HepG2 (cell line): ENCODE results near the gene GRM8. TPM values are rescaled to one million over a fixed set of nuclear protein-coding genes. Genes with fewer than 3 reads are reported as not detected.

Source experiments
- ATAC-seq: fragments of 200-7000 bp; cut with Tn5 transposase; 3 replicates; pipeline ENCODE4 v1.9.1; 2020; ENCODE audit warnings: mild to moderate bottlenecking, moderate library complexity
- BruUV-seq: library from RNA; stranded (reverse); fragments of 400-500 nt; replicated peaks from 2 replicates; lab custom pipeline; 2021; lab: Mats Ljungman, UMichigan
- CTCF ChIA-PET: fragments of 300-600 bp; formaldehyde crosslinking; extraction: SDS; loops from one replicate; lab custom pipeline; 2021; ENCODE audit warnings: low total read pairs, inconsistent platforms, low intra/inter-chr PET ratio; lab: Yijun Ruan, JAX
- POLR2A ChIA-PET: fragments of 350-600 bp; sonication (Branson Sonifier 250); formaldehyde crosslinking; loops from one replicate; lab custom pipeline; 2020; ENCODE audit warnings: antibody characterized with exemption, inconsistent platforms; lab: Yijun Ruan, JAX
- DNase-seq: peaks from one replicate; pipeline ENCODE4 v3.0.0-alpha.2; 2015; ENCODE audit warnings: low spot score
- FAIRE-seq: peaks from 3 replicates; lab custom pipeline; 2011; peaks lifted over from hg19 to GRCh38; lab: Jason Lieb, UNC
- H2AFZ ChIP-seq: one replicate; pipeline ENCODE4 v1.6.1; 2011; ENCODE audit warnings: low read length, inconsistent platforms
- H3K27ac ChIP-seq: fragments of 300-600 bp; 3 replicates; pipeline ENCODE4 v1.8.0; 2011; ENCODE audit warnings: mixed run types, mild to moderate bottlenecking, mixed read lengths, low read length, inconsistent platforms; ENCODE audit not compliant: insufficient read depth; ENCODE audit errors: extremely low read length
- H3K27me3 ChIP-seq, 2 experiments: fragments of 200-600 bp in 1 of 2; 2 replicates in 1 of 2; 3 replicates in 1 of 2; pipeline versions ENCODE4 v1.6.0 to v1.8.0; 2011; ENCODE audit warnings: low read length in 2 of 2, mild to moderate bottlenecking in 2 of 2, moderate library complexity in 2 of 2, inconsistent platforms in 1 of 2; ENCODE audit not compliant: insufficient read depth in 2 of 2, control insufficient read depth in 1 of 2
- H3K36me3 ChIP-seq, 2 experiments: fragments of 200-600 bp in 1 of 2; replicated peaks in 1 of 2; 2 replicates in 1 of 2; 3 replicates in 1 of 2; pipeline versions ENCODE4 v1.5.1 to v1.8.0; 2011; ENCODE audit warnings: low read length in 2 of 2, inconsistent platforms in 1 of 2; ENCODE audit not compliant: insufficient read depth in 2 of 2, control insufficient read depth in 1 of 2
- H3K4me1 ChIP-seq: 2 replicates; pipeline ENCODE4 v1.5.1; 2012; ENCODE audit warnings: low read length, inconsistent platforms; ENCODE audit not compliant: insufficient read depth
- H3K4me2 ChIP-seq: 2 replicates; pipeline ENCODE4 v1.6.0; 2011; ENCODE audit warnings: low read depth, low read length, inconsistent platforms
- H3K4me3 ChIP-seq, 3 experiments: fragments of 200-600 bp in 1 of 3; sonication (generic), shearing (Covaris generic) in 1 of 3; replicated peaks in 1 of 3; 2 replicates each; pipeline ENCODE4 v1.5.1; 2011 to 2016; ENCODE audit warnings: low read length in 3 of 3, inconsistent platforms in 2 of 3, low read depth in 2 of 3, mild to moderate bottlenecking in 2 of 3, control low read depth in 1 of 3, mixed read lengths in 1 of 3; ENCODE audit not compliant: insufficient read depth in 1 of 3
- H3K79me2 ChIP-seq: one replicate; pipeline ENCODE4 v1.6.1; 2011; ENCODE audit warnings: low read length, inconsistent platforms; ENCODE audit not compliant: insufficient read depth
- H3K9ac ChIP-seq: 2 replicates; pipeline ENCODE4 v1.6.0; 2011; ENCODE audit warnings: mild to moderate bottlenecking, low read depth, low read length, inconsistent platforms; ENCODE audit not compliant: insufficient read depth
- H3K9me3 ChIP-seq: 2 replicates; pipeline ENCODE4 v1.5.1; 2012; ENCODE audit warnings: mild to moderate bottlenecking, low read length
- H4K20me1 ChIP-seq: 2 replicates; pipeline ENCODE4 v1.6.0; 2011; ENCODE audit warnings: inconsistent platforms, mild to moderate bottlenecking, low read length, moderate library complexity; ENCODE audit not compliant: insufficient read depth
- HNRNPUL1 ChIP-seq: fragments of 200-400 bp; formaldehyde crosslinking; IDR thresholded peaks from 2 replicates; pipeline ENCODE4 v1.6.1; 2017; ENCODE audit warnings: low read depth, mild to moderate bottlenecking, low read length, moderate library complexity
- NFKBIZ ChIP-seq: IDR thresholded peaks from 2 replicates; pipeline ENCODE4 v1.6.1; 2018; ENCODE audit warnings: missing genetic modification reagents, missing compliant biosample characterization
- PRDM10 ChIP-seq: sonication (generic); formaldehyde crosslinking; IDR thresholded peaks from 2 replicates; pipeline ENCODE4 v1.4.0; 2020; ENCODE audit warnings: low read depth, missing genetic modification reagents
- SAFB2 ChIP-seq: sonication (generic); formaldehyde crosslinking; IDR thresholded peaks from 2 replicates; pipeline ENCODE4 v1.5.1; 2020; ENCODE audit warnings: missing genetic modification reagents, low read depth, mild to moderate bottlenecking, borderline replicate concordance
- SRSF9 ChIP-seq: fragments of 200-400 bp; formaldehyde crosslinking; IDR thresholded peaks from 2 replicates; pipeline ENCODE4 v1.6.1; 2018; ENCODE audit warnings: borderline replicate concordance, mild to moderate bottlenecking, low read depth, low read length; ENCODE audit not compliant: insufficient read depth, poor library complexity, severe bottlenecking
- ZFP36L2 ChIP-seq: sonication (generic); formaldehyde crosslinking; IDR thresholded peaks from 2 replicates; pipeline ENCODE4 v1.4.0; 2020; ENCODE audit warnings: missing genetic modification reagents
- ZNF570 ChIP-seq: sonication (generic); formaldehyde crosslinking; IDR thresholded peaks from 2 replicates; pipeline ENCODE4 v1.4.0; 2020; ENCODE audit warnings: mild to moderate bottlenecking, missing genetic modification reagents, borderline replicate concordance
- WGBS: methylation state at CpG from one replicate; pipeline ENCODE4 v1.1.6; 2017; ENCODE audit warnings: low lambda C conversion rate; 5-methylcytosine and 5-hydroxymethylcytosine counted together
- in situ Hi-C: cut with HindIII; loops from 2 replicates; pipeline ENCODE4 v1.10.0; 2017; ENCODE audit warnings: low pct_unique_long_range_greater_than_20kb; ENCODE audit not compliant: extremely low pct_ligation_motif_present
- intact Hi-C: fragments of 100-400 bp; cut with micrococcal nuclease; formaldehyde crosslinking; loops from one replicate; pipeline ENCODE4 v1.10.0; 2022; ENCODE audit not compliant: unreplicated experiment
- polyA plus RNA-seq, 8 experiments: library from polyadenylated mRNA; depleted of rRNA in 3 of 8; stranded (reverse) in 7 of 8; unstranded in 1 of 8; fragments of >200 nt; fragmentation: Illumina TruSeq in 4 of 8; extraction: Trizol in 4 of 8; gene quantifications; 2 replicates each; pipeline versions ENCODE4 v1.2.1 to v1.2.3, GENCODE V29; 2011 to 2016; ENCODE audit warnings: low read depth in 4 of 8, missing spikeins in 1 of 8, mixed read lengths in 1 of 8; ENCODE audit not compliant: insufficient read depth in 1 of 8
- total RNA-seq, 5 experiments: library from RNA; depleted of rRNA; stranded (reverse); fragments of >200 nt; fragmentation: Illumina TruSeq; extraction: Trizol; gene quantifications; 2 replicates each; pipeline ENCODE4 v1.2.3, GENCODE V29; 2016; ENCODE audit warnings: low read depth in 1 of 5
- TF ChIP-seq, protein P1 (sequence below): sonication (generic); formaldehyde crosslinking; IDR thresholded peaks from 2 replicates; pipeline ENCODE4 v1.5.0; 2020; ENCODE audit warnings: mild to moderate bottlenecking, missing genetic modification reagents
- TF ChIP-seq, protein P2 (sequence below): IDR thresholded peaks from 2 replicates; pipeline ENCODE4 v1.6.1; 2018; ENCODE audit warnings: missing genetic modification reagents, mild to moderate bottlenecking, missing compliant biosample characterization

Gene GRM8
- total and polyA plus RNA-seq, 2 of the 13 experiments (the other 11 are each of a cell fraction or from before 2014, with no cell fraction given): not detected

DNA sequence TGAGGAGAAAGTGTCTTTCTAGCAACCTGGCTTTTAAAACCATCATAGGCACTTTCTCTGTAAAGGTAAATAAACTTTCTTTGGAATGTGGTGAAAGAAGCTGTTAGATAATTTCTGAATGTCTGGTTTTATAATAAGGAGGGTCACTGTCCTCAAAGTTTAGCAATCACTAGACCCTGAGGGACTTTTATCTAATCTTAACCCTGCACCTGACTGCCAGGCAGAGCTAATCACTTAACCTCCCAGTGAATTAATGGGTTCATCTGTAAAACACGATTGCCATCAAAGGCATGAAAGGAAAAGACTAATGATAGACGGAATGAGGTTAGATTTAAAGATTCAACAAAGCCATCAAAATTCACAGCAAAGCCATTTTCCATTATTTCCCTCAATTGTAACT, 553.8 kb downstream of the GRM8 start (continued):
- TF ChIP-seq PRDM10 (CRISPR knock-in tag): no peak
- no peak for TF ChIP-seq SRSF9
- TF ChIP-seq ZNF570 (CRISPR knock-in tag): no peak
- TF ChIP-seq NFKBIZ: no peak
- TF ChIP-seq, protein P1, sequence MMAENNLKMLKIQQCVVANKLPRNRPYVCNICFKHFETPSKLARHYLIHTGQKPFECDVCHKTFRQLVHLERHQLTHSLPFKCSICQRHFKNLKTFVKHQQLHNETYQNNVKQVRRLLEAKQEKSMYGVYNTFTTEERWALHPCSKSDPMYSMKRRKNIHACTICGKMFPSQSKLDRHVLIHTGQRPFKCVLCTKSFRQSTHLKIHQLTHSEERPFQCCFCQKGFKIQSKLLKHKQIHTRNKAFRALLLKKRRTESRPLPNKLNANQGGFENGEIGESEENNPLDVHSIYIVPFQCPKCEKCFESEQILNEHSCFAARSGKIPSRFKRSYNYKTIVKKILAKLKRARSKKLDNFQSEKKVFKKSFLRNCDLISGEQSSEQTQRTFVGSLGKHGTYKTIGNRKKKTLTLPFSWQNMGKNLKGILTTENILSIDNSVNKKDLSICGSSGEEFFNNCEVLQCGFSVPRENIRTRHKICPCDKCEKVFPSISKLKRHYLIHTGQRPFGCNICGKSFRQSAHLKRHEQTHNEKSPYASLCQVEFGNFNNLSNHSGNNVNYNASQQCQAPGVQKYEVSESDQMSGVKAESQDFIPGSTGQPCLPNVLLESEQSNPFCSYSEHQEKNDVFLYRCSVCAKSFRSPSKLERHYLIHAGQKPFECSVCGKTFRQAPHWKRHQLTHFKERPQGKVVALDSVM (CRISPR knock-in tag): no peak
- TF ChIP-seq SAFB2 (CRISPR knock-in tag): no peak
- no peak for TF ChIP-seq ZFP36L2 (CRISPR knock-in tag)
- TF ChIP-seq, all 625 proteins: peak for 0

DNA sequence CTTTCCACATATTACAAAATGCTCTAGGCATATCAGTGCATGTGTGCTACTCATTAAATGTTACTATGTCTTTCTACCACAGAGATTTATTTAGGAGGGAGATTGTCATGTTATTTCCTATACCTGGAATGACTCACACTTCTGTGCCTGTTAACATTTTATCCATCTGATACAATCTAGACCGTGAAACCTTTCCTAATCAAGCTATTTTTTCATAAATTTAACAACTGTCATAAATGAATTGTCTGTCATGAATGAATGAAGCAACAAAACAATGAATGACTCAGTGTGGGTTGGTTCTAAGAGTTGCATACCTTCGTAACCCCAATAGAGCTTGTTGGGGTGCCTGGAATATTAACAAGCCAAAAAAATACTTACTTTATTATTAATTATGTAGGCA, 554.3 kb downstream of the GRM8 start:
- Histone ChIP-seq H3K79me2 (no peaks in the 10 kb centered on the region), H3K9me3 (no peaks in the 10 kb centered on the region), H3K4me2 (no peak overlapping the region), H4K20me1 (no peaks in the 10 kb centered on the region), H3K4me1 (no peaks in the 10 kb centered on the region), H3K9ac (no peak overlapping the region), H3K27ac (no peak overlapping the region), H3K4me3 (no peak overlapping the region), H2AFZ (no peak overlapping the region), H3K36me3 (no peaks in the 10 kb centered on the region), H3K27me3 (no peaks in the 10 kb centered on the region)
- ATAC-seq (no peak), FAIRE-seq (no peak), DNase-seq (no peak)
- 7% methylated on average over 2 of the region's 2 CpGs for WGBS
- intact Hi-C loops: no loop called here
- no TSS peak for BruUV-seq
- CTCF ChIA-PET: no interaction called here
- TF ChIP-seq, protein P2, sequence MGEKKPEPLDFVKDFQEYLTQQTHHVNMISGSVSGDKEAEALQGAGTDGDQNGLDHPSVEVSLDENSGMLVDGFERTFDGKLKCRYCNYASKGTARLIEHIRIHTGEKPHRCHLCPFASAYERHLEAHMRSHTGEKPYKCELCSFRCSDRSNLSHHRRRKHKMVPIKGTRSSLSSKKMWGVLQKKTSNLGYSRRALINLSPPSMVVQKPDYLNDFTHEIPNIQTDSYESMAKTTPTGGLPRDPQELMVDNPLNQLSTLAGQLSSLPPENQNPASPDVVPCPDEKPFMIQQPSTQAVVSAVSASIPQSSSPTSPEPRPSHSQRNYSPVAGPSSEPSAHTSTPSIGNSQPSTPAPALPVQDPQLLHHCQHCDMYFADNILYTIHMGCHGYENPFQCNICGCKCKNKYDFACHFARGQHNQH (CRISPR knock-in tag): no peak
- no peak for TF ChIP-seq HNRNPUL1
- in situ Hi-C loops: no loop called here
- POLR2A ChIA-PET: no interaction called here
